Liver (tissue), 3 donors: Measurements from ENCODE around the gene EPN3.

Experiments
- EGR1 ChIP-seq, 2 donors: IDR thresholded peaks; 2 replicates each; pipeline ENCODE4 v1.6.1; 2016 to 2018; ENCODE audit warnings: antibody characterized with exemption in 2 of 2, low read depth in 2 of 2
- FOXA1 ChIP-seq: IDR thresholded peaks from 2 replicates; pipeline ENCODE4 v1.6.1; 2016; ENCODE audit warnings: antibody characterized with exemption
- GABPA ChIP-seq, 2 donors: IDR thresholded peaks in 1 of 2; conservative IDR thresholded peaks in 1 of 2; 2 replicates each; pipeline ENCODE4 v1.6.1; 2016; ENCODE audit warnings: antibody characterized with exemption in 2 of 2, mild to moderate bottlenecking in 1 of 2, moderate library complexity in 1 of 2
- JUND ChIP-seq, 2 donors: IDR thresholded peaks; 2 replicates each; pipeline ENCODE4 v1.6.1; 2016; ENCODE audit warnings: antibody characterized with exemption in 2 of 2
- MAX ChIP-seq: IDR thresholded peaks from 2 replicates; pipeline ENCODE4 v1.6.1; 2016; ENCODE audit warnings: antibody characterized with exemption
- NR2F2 ChIP-seq: IDR thresholded peaks from 2 replicates; pipeline ENCODE4 v1.6.1; 2016; ENCODE audit warnings: antibody characterized with exemption
- RAD21 ChIP-seq, 2 donors: IDR thresholded peaks; 2 replicates each; pipeline ENCODE4 v1.6.1; 2016; ENCODE audit warnings: antibody characterized with exemption in 2 of 2, mild to moderate bottlenecking in 2 of 2
- RXRA ChIP-seq, 2 donors: IDR thresholded peaks; 2 replicates each; pipeline ENCODE4 v1.6.1; 2017 to 2018; ENCODE audit warnings: antibody characterized with exemption in 2 of 2, mild to moderate bottlenecking in 1 of 2
- TAF1 ChIP-seq: conservative IDR thresholded peaks from 2 replicates; pipeline ENCODE4 v1.6.1; 2016; ENCODE audit warnings: antibody characterized with exemption, mild to moderate bottlenecking
- YY1 ChIP-seq: IDR thresholded peaks from 2 replicates; pipeline ENCODE4 v1.6.1; 2016; ENCODE audit warnings: antibody characterized with exemption, mild to moderate bottlenecking
- TF ChIP-seq, protein P1 (sequence below): fragments of 150-350 bp; IDR thresholded peaks from 2 replicates; pipeline ENCODE4 v1.5.1; 2017; ENCODE audit warnings: improper control_type of control experiment, low read depth, low read length; ENCODE audit not compliant: missing input control
- TF ChIP-seq, protein P2 (sequence below): IDR thresholded peaks from 2 replicates; pipeline ENCODE4 v1.6.1; 2016; ENCODE audit warnings: antibody characterized with exemption, mild to moderate bottlenecking
- TF ChIP-seq, protein P3 (sequence below): IDR thresholded peaks from 2 replicates; pipeline ENCODE4 v1.6.1; 2016; ENCODE audit warnings: antibody characterized with exemption
- donor health status: healthy.
- donor health status: healthy.

DNA sequence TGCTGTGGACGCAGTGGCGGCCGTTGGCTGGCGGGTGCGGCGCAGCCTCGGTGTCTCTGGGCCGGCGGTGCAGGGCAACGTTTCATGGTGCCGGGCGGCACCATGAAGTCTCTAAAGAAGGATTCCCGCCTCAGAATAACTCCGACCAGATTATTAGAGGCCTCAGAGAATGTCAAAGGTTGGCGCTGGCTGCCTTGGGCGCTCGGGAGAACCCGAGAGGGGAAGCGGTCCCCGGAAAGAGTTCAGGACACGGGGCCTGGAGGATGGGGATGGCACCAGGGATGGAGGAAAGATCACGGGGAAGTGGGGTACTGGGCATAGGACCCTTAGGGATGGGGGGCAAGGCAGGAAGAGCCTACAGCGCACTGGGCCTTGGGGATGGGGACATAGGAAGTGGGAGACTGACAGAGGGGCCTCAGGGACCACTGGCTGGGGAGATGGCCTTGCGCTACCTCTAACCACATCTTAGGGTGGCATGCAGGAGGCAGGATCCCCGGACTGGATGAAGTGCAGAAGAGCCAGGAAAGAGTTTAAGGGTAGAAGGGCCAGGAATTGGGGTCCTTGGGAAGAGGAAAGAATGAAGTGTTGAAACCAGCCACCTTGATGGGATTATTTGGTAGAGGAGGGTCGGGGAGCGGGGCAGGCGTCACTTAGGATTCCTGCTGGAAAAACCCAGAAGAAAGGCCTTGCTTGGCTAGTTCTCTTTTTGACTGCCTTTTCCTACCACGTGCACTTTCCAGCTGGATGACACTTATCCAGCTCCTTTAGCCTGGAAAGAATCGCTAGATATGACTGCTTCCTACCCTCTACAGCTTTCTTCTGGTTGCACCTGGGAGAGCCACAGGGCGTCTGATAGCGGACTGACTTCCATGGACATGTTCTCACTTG is 23.7 kb upstream of the EPN3 start:
- TF ChIP-seq, protein P1, sequence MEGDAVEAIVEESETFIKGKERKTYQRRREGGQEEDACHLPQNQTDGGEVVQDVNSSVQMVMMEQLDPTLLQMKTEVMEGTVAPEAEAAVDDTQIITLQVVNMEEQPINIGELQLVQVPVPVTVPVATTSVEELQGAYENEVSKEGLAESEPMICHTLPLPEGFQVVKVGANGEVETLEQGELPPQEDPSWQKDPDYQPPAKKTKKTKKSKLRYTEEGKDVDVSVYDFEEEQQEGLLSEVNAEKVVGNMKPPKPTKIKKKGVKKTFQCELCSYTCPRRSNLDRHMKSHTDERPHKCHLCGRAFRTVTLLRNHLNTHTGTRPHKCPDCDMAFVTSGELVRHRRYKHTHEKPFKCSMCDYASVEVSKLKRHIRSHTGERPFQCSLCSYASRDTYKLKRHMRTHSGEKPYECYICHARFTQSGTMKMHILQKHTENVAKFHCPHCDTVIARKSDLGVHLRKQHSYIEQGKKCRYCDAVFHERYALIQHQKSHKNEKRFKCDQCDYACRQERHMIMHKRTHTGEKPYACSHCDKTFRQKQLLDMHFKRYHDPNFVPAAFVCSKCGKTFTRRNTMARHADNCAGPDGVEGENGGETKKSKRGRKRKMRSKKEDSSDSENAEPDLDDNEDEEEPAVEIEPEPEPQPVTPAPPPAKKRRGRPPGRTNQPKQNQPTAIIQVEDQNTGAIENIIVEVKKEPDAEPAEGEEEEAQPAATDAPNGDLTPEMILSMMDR = no peak
- TF ChIP-seq GABPA (IDR thresholded peaks at IDR 0.05 in 1 of 2, conservative IDR thresholded peaks at IDR 0.05 in 1 of 2) = no peak
- TF ChIP-seq, protein P2, sequence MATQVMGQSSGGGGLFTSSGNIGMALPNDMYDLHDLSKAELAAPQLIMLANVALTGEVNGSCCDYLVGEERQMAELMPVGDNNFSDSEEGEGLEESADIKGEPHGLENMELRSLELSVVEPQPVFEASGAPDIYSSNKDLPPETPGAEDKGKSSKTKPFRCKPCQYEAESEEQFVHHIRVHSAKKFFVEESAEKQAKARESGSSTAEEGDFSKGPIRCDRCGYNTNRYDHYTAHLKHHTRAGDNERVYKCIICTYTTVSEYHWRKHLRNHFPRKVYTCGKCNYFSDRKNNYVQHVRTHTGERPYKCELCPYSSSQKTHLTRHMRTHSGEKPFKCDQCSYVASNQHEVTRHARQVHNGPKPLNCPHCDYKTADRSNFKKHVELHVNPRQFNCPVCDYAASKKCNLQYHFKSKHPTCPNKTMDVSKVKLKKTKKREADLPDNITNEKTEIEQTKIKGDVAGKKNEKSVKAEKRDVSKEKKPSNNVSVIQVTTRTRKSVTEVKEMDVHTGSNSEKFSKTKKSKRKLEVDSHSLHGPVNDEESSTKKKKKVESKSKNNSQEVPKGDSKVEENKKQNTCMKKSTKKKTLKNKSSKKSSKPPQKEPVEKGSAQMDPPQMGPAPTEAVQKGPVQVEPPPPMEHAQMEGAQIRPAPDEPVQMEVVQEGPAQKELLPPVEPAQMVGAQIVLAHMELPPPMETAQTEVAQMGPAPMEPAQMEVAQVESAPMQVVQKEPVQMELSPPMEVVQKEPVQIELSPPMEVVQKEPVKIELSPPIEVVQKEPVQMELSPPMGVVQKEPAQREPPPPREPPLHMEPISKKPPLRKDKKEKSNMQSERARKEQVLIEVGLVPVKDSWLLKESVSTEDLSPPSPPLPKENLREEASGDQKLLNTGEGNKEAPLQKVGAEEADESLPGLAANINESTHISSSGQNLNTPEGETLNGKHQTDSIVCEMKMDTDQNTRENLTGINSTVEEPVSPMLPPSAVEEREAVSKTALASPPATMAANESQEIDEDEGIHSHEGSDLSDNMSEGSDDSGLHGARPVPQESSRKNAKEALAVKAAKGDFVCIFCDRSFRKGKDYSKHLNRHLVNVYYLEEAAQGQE = no peak
- no peak for TF ChIP-seq YY1
- no peak for TF ChIP-seq MAX
- no peak for TF ChIP-seq RAD21 (IDR thresholded peaks at IDR 0.05)
- no peak for TF ChIP-seq EGR1 (IDR thresholded peaks at IDR 0.05; ENCODE audit: low read depth in 2 of 2)
- no peak for TF ChIP-seq TAF1
- TF ChIP-seq FOXA1 = no peak
- TF ChIP-seq NR2F2 = no peak
- TF ChIP-seq RXRA (IDR thresholded peaks at IDR 0.05) = no peak
- no peak for TF ChIP-seq JUND (IDR thresholded peaks at IDR 0.05)
- TF ChIP-seq, protein P3, sequence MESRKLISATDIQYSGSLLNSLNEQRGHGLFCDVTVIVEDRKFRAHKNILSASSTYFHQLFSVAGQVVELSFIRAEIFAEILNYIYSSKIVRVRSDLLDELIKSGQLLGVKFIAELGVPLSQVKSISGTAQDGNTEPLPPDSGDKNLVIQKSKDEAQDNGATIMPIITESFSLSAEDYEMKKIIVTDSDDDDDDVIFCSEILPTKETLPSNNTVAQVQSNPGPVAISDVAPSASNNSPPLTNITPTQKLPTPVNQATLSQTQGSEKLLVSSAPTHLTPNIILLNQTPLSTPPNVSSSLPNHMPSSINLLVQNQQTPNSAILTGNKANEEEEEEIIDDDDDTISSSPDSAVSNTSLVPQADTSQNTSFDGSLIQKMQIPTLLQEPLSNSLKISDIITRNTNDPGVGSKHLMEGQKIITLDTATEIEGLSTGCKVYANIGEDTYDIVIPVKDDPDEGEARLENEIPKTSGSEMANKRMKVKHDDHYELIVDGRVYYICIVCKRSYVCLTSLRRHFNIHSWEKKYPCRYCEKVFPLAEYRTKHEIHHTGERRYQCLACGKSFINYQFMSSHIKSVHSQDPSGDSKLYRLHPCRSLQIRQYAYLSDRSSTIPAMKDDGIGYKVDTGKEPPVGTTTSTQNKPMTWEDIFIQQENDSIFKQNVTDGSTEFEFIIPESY = no peak
